Caco-2 (cell line): Measurements from ENCODE around the gene SH2D4B. TPM values are rescaled to one million over a fixed set of nuclear protein-coding genes. Genes with fewer than 3 reads are reported as not detected.
"Not testable (repeated sequence)": the region's sequence is repeated elsewhere in the genome, so short reads cannot be mapped to it uniquely, and the experiment has no call there.

Source experiments
- BruUV-seq: library from RNA; stranded (reverse); fragments of 400-500 nt; replicated peaks from 2 replicates; lab custom pipeline; 2021; lab: Mats Ljungman, UMichigan
- CTCF ChIA-PET: fragments of 300-600 bp; sonication (Branson Sonifier 250); formaldehyde crosslinking; loops from one replicate; lab custom pipeline; 2022; ENCODE audit warnings: antibody characterized with exemption; lab: Charles Lee
- POLR2A ChIA-PET: fragments of 300-600 bp; sonication (Branson Sonifier 250); formaldehyde crosslinking; loops from one replicate; lab custom pipeline; 2022; ENCODE audit warnings: antibody characterized with exemption; lab: Charles Lee
- DNase-seq, 2 experiments: peaks; one replicate each; pipeline versions ENCODE4 v3.0.0 to v3.0.0-alpha.2; 2020 to 2022
- H3K27me3 ChIP-seq: replicated peaks from 2 replicates; pipeline ENCODE4 v1.6.0; 2011; ENCODE audit warnings: low read length; ENCODE audit not compliant: control insufficient read depth, insufficient read depth
- H3K36me3 ChIP-seq: 2 replicates; pipeline ENCODE4 v1.5.1; 2011; ENCODE audit warnings: low read length; ENCODE audit not compliant: control insufficient read depth, insufficient read depth
- H3K4me1 ChIP-seq: fragments of 250-450 bp; sonication (Bioruptor Pico); 2 replicates; pipeline ENCODE4 v1.5.1; 2020; ENCODE audit warnings: mild to moderate bottlenecking
- H3K4me3 ChIP-seq: 2 replicates; pipeline ENCODE4 v1.5.1; 2011; ENCODE audit warnings: low read depth, mild to moderate bottlenecking, control low read depth, low read length
- H3K9me3 ChIP-seq: fragments of 250-450 bp; sonication (Bioruptor Pico); 2 replicates; pipeline ENCODE4 v1.5.1; 2020; ENCODE audit warnings: mild to moderate bottlenecking, moderate library complexity
- H3K27ac Mint-ChIP-seq: one replicate; pipeline ENCODE4 v1.8.0; 2022; ENCODE audit warnings: mixed read lengths; ENCODE audit not compliant: unreplicated experiment
- H3K27me3 Mint-ChIP-seq: one replicate; pipeline ENCODE4 v1.8.0; 2022; ENCODE audit warnings: mixed read lengths; ENCODE audit not compliant: insufficient read depth, unreplicated experiment
- H3K36me3 Mint-ChIP-seq: one replicate; pipeline ENCODE4 v1.8.0; 2022; ENCODE audit warnings: mild to moderate bottlenecking, mixed read lengths; ENCODE audit not compliant: insufficient read depth, unreplicated experiment
- H3K4me1 Mint-ChIP-seq: one replicate; pipeline ENCODE4 v1.8.0; 2022; ENCODE audit warnings: low read depth, mixed read lengths; ENCODE audit not compliant: unreplicated experiment
- H3K4me3 Mint-ChIP-seq: one replicate; pipeline ENCODE4 v1.8.0; 2022; ENCODE audit warnings: mild to moderate bottlenecking, moderate library complexity, mixed read lengths; ENCODE audit not compliant: unreplicated experiment
- H3K9me3 Mint-ChIP-seq: one replicate; pipeline ENCODE4 v1.8.0; 2022; ENCODE audit warnings: mixed read lengths; ENCODE audit not compliant: unreplicated experiment
- CTCF ChIP-seq, 2 experiments: fragments of 200-600 bp in 1 of 2; IDR thresholded peaks; 1 replicate in 1 of 2; 2 replicates in 1 of 2; pipeline versions ENCODE4 v1.5.1 to v1.8.0; 2011 to 2022; ENCODE audit warnings: antibody characterized with exemption in 1 of 2, control low read depth in 1 of 2, inconsistent platforms in 1 of 2, low read depth in 1 of 2, low read length in 1 of 2, mild to moderate bottlenecking in 1 of 2, moderate library complexity in 1 of 2; ENCODE audit not compliant: insufficient read depth in 1 of 2, severe bottlenecking in 1 of 2, unreplicated experiment in 1 of 2
- intact Hi-C: fragments of 100-400 bp; cut with micrococcal nuclease; formaldehyde crosslinking; loops from one replicate; pipeline ENCODE4 v1.10.0; 2022; ENCODE audit not compliant: unreplicated experiment
- total RNA-seq: library from RNA; stranded (reverse); gene quantifications from 2 replicates; pipeline ENCODE4 v1.2.3, GENCODE V29; 2022

SH2D4B gene
- total RNA-seq, 1 experiment from 2014 or later: 0.23 TPM

- no peaks in the 10 kb centered on the region for H3K36me3 ChIP-seq
- no peak overlapping the region for H3K27ac Mint-ChIP-seq
- BruUV-seq: no TSS peak
- H3K4me1 ChIP-seq: peaks cover 4% of the 10 kb centered on the region; the same call in 1 of the 2 replicates
- H3K27me3 ChIP-seq: no peaks in the 10 kb centered on the region
- ChIA-PET POLR2A (no interaction called here), CTCF (no interaction called here)
- H3K27me3 Mint-ChIP-seq: no peaks in the 10 kb centered on the region
- no peak for TF ChIP-seq CTCF (IDR thresholded peaks at IDR 0.05; ENCODE audit: insufficient read depth in 1 of 2, low read depth in 1 of 2, low read length in 1 of 2, severe bottlenecking in 1 of 2, unreplicated experiment in 1 of 2)
- intact Hi-C loops: no loop called here
- DNase-seq: peak in 1 of 2 experiments; percentile 19
- no peaks in the 10 kb centered on the region for H3K4me1 Mint-ChIP-seq
- no peak overlapping the region for H3K4me3 ChIP-seq
- no peaks in the 10 kb centered on the region for H3K9me3 ChIP-seq
- H3K36me3 Mint-ChIP-seq: peaks cover 26% of the 10 kb centered on the region
- H3K9me3 Mint-ChIP-seq: no peaks in the 10 kb centered on the region
- no peak overlapping the region for H3K4me3 Mint-ChIP-seq
Measured at GRCh38 chr10:80532571-80532970, 5.1 kb upstream of the SH2D4B start.

GRCh38 chr10:80534059-80534458 is 3.6 kb upstream of the SH2D4B start:
- H3K27me3 Mint-ChIP-seq, H3K4me1 Mint-ChIP-seq, H3K36me3 ChIP-seq, H3K4me3 ChIP-seq, intact Hi-C loops, H3K27me3 ChIP-seq, H3K27ac Mint-ChIP-seq, H3K9me3 Mint-ChIP-seq, H3K4me1 ChIP-seq, CTCF ChIA-PET, POLR2A ChIA-PET, H3K9me3 ChIP-seq, BruUV-seq, H3K4me3 Mint-ChIP-seq: not testable (repeated sequence)
- peak in 1 of 2 experiments; percentile 11 for DNase-seq
- H3K36me3 Mint-ChIP-seq: peaks cover 17% of the 10 kb centered on the region

- H3K9me3 ChIP-seq, H3K27ac Mint-ChIP-seq, H3K4me3 ChIP-seq, H3K4me3 Mint-ChIP-seq, DNase-seq, H3K4me1 Mint-ChIP-seq, BruUV-seq, H3K9me3 Mint-ChIP-seq, H3K36me3 ChIP-seq, H3K4me1 ChIP-seq, CTCF ChIA-PET, H3K27me3 ChIP-seq, H3K27me3 Mint-ChIP-seq, POLR2A ChIA-PET: not testable (repeated sequence)
- peaks cover 12% of the 10 kb centered on the region for H3K36me3 Mint-ChIP-seq
- intact Hi-C loops: loop anchor here (1.0 kb wide), 2 partner anchors 28 to 49 kb away; no protein-coding TSS in a partner anchor
Measured at GRCh38 chr10:80534646-80535045, 3.1 kb upstream of the SH2D4B start.

GRCh38 chr10:80535671-80536360 is 1.9 kb upstream of the SH2D4B start:
- peak; percentile 72 to 94 for TF ChIP-seq CTCF (IDR thresholded peaks at IDR 0.05; ENCODE audit: insufficient read depth in 1 of 2, low read depth in 1 of 2, low read length in 1 of 2, severe bottlenecking in 1 of 2, unreplicated experiment in 1 of 2)
- Mint-ChIP-seq H3K36me3 (peaks cover 11% of the 10 kb centered on the region), H3K4me3 (peak overlapping the region; percentile 81), H3K27ac (peak overlapping the region; percentile 93), H3K27me3 (no peaks in the 10 kb centered on the region), H3K9me3 (no peaks in the 10 kb centered on the region), H3K4me1 (no peaks in the 10 kb centered on the region)
- BruUV-seq: no TSS peak
- peaks cover 4% of the 10 kb centered on the region; the same call in 1 of the 2 replicates for H3K4me1 ChIP-seq
- H3K36me3 ChIP-seq: no peaks in the 10 kb centered on the region
- intact Hi-C loops: loop anchor here (1.0 kb wide), 4 partner anchors 12 to 126 kb away; no protein-coding TSS in a partner anchor
- ChIA-PET POLR2A (no interaction called here), CTCF (interaction anchor here (0.6 to 1.3 kb wide), 2 partner anchors 36 to 91 kb away, joined by 5 read pairs; no protein-coding TSS in a partner anchor)
- H3K4me3 ChIP-seq: peak overlapping the region; percentile 63
- no peaks in the 10 kb centered on the region for H3K27me3 ChIP-seq
- no peaks in the 10 kb centered on the region for H3K9me3 ChIP-seq
- DNase-seq: peak; percentile 80 to 86
